Liver (tissue), 9 donors: Measurements from ENCODE around the gene CAMKMT. TPM values are rescaled to one million over a fixed set of nuclear protein-coding genes. Genes with fewer than 3 reads are reported as not detected.

ENCODE experiments used
- DNase-seq: peaks from one replicate; pipeline ENCODE4 v3.0.0-alpha.2; 2017; ENCODE audit warnings: low spot score
- H3K27ac ChIP-seq, 2 donors: one replicate each; pipeline ENCODE4 v1.7.0; 2013; ENCODE audit warnings: inconsistent platforms in 2 of 2, low read length in 2 of 2, control low read depth in 1 of 2, low read depth in 1 of 2, mild to moderate bottlenecking in 1 of 2
- H3K27me3 ChIP-seq, 4 donors: one replicate each; pipeline versions ENCODE4 v1.6.1 to v1.7.0; 2013; ENCODE audit warnings: low read length in 3 of 4, inconsistent platforms in 1 of 4, mild to moderate bottlenecking in 1 of 4, moderate library complexity in 1 of 4; ENCODE audit not compliant: control insufficient read depth in 4 of 4, insufficient read depth in 4 of 4
- H3K36me3 ChIP-seq, 4 donors: one replicate each; pipeline versions ENCODE4 v1.6.1 to v1.7.0; 2013; ENCODE audit warnings: low read length in 3 of 4, mild to moderate bottlenecking in 3 of 4, low read depth in 1 of 4, moderate library complexity in 1 of 4; ENCODE audit not compliant: control insufficient read depth in 4 of 4, insufficient read depth in 3 of 4
- H3K4me1 ChIP-seq, 4 donors: one replicate each; pipeline versions ENCODE4 v1.6.1 to v1.7.0; 2013; ENCODE audit warnings: low read length in 3 of 4, mild to moderate bottlenecking in 3 of 4, moderate library complexity in 1 of 4; ENCODE audit not compliant: control insufficient read depth in 4 of 4, insufficient read depth in 4 of 4
- H3K4me3 ChIP-seq, 3 donors: one replicate each; pipeline versions ENCODE4 v1.6.1 to v1.7.0; 2013; ENCODE audit warnings: low read length in 3 of 3, control low read depth in 1 of 3, low read depth in 1 of 3, mild to moderate bottlenecking in 1 of 3
- H3K9ac ChIP-seq, 2 donors: one replicate each; pipeline ENCODE4 v1.7.0; 2013; ENCODE audit warnings: low read length in 2 of 2, mild to moderate bottlenecking in 2 of 2, moderate library complexity in 2 of 2, control low read depth in 1 of 2, low read depth in 1 of 2
- H3K9me3 ChIP-seq, 4 donors: one replicate each; pipeline versions ENCODE4 v1.6.1 to v1.7.0; 2013; ENCODE audit warnings: low read length in 3 of 4; ENCODE audit not compliant: control insufficient read depth in 4 of 4
- ATF3 ChIP-seq: IDR thresholded peaks from 2 replicates; pipeline ENCODE4 v1.6.1; 2016; ENCODE audit warnings: antibody characterized with exemption
- CTCF ChIP-seq: fragments of 150-350 bp; IDR thresholded peaks from 2 replicates; pipeline ENCODE4 v1.5.1; 2017; ENCODE audit warnings: improper control_type of control experiment, low read depth, low read length; ENCODE audit not compliant: missing input control
- EGR1 ChIP-seq, 2 donors: IDR thresholded peaks; 2 replicates each; pipeline ENCODE4 v1.6.1; 2016 to 2018; ENCODE audit warnings: antibody characterized with exemption in 2 of 2, low read depth in 2 of 2
- FOXA1 ChIP-seq: IDR thresholded peaks from 2 replicates; pipeline ENCODE4 v1.6.1; 2016; ENCODE audit warnings: antibody characterized with exemption
- FOXA2 ChIP-seq: IDR thresholded peaks from 2 replicates; pipeline ENCODE4 v1.6.1; 2016; ENCODE audit warnings: antibody characterized with exemption
- GABPA ChIP-seq, 2 donors: IDR thresholded peaks in 1 of 2; conservative IDR thresholded peaks in 1 of 2; 2 replicates each; pipeline ENCODE4 v1.6.1; 2016; ENCODE audit warnings: antibody characterized with exemption in 2 of 2, mild to moderate bottlenecking in 1 of 2, moderate library complexity in 1 of 2
- HNF4A ChIP-seq, 2 donors: conservative IDR thresholded peaks; 2 replicates each; pipeline ENCODE4 v1.6.1; 2016; ENCODE audit warnings: antibody characterized with exemption in 2 of 2, mild to moderate bottlenecking in 2 of 2
- HNF4G ChIP-seq: IDR thresholded peaks from 2 replicates; pipeline ENCODE4 v1.6.1; 2016; ENCODE audit warnings: antibody characterized with exemption
- JUND ChIP-seq, 2 donors: IDR thresholded peaks; 2 replicates each; pipeline ENCODE4 v1.6.1; 2016; ENCODE audit warnings: antibody characterized with exemption in 2 of 2
- MAX ChIP-seq: IDR thresholded peaks from 2 replicates; pipeline ENCODE4 v1.6.1; 2016; ENCODE audit warnings: antibody characterized with exemption
- NR2F2 ChIP-seq: IDR thresholded peaks from 2 replicates; pipeline ENCODE4 v1.6.1; 2016; ENCODE audit warnings: antibody characterized with exemption
- RAD21 ChIP-seq, 2 donors: IDR thresholded peaks; 2 replicates each; pipeline ENCODE4 v1.6.1; 2016; ENCODE audit warnings: antibody characterized with exemption in 2 of 2, mild to moderate bottlenecking in 2 of 2
- REST ChIP-seq: IDR thresholded peaks from 2 replicates; pipeline ENCODE4 v1.6.1; 2016; ENCODE audit warnings: antibody characterized with exemption, mild to moderate bottlenecking
- RXRA ChIP-seq, 2 donors: IDR thresholded peaks; 2 replicates each; pipeline ENCODE4 v1.6.1; 2017 to 2018; ENCODE audit warnings: antibody characterized with exemption in 2 of 2, mild to moderate bottlenecking in 1 of 2
- SP1 ChIP-seq: IDR thresholded peaks from 2 replicates; pipeline ENCODE4 v1.6.1; 2018; ENCODE audit warnings: antibody characterized with exemption, mild to moderate bottlenecking
- TAF1 ChIP-seq: conservative IDR thresholded peaks from 2 replicates; pipeline ENCODE4 v1.6.1; 2016; ENCODE audit warnings: antibody characterized with exemption, mild to moderate bottlenecking
- YY1 ChIP-seq: IDR thresholded peaks from 2 replicates; pipeline ENCODE4 v1.6.1; 2016; ENCODE audit warnings: antibody characterized with exemption, mild to moderate bottlenecking
- ZBTB33 ChIP-seq: IDR thresholded peaks from 2 replicates; pipeline ENCODE4 v1.6.1; 2016; ENCODE audit warnings: antibody characterized with exemption
- WGBS: extraction: QIAGEN DNeasy Blood & Tissue Kit; methylation state at CpG from one replicate; pipeline ENCODE4 v1.1.7; 2013; 5-methylcytosine and 5-hydroxymethylcytosine counted together
- polyA plus RNA-seq, 2 donors: library from polyadenylated mRNA; stranded (reverse) in 1 of 2; unstranded in 1 of 2; fragments of 200-250 nt in 1 of 2; fragments of >200 nt in 1 of 2; fragmentation: Nextera tagmentation in 1 of 2; extraction: Ambion mirVana in 1 of 2; gene quantifications; one replicate each; pipeline versions ENCODE4 v1.2.1 to v1.2.3, GENCODE V29; 2013 to 2015
- total RNA-seq, 2 donors: library from RNA; depleted of rRNA; stranded (reverse); fragments of >200 nt; gene quantifications; one replicate each; pipeline ENCODE4 v1.2.3, GENCODE V29; 2014
- donor health status: healthy.
- donor health status: healthy.
- donor health status: healthy.
- donor health status: healthy.
- donor health status: healthy.

CAMKMT gene
- total and polyA plus RNA-seq, 4 donors = 1.5 to 12.7 (median 7.1) TPM

GRCh38 chr2:44676379-44676778 lies 314.6 kb downstream of the CAMKMT start:
- TF ChIP-seq GABPA (IDR thresholded peaks at IDR 0.05 in 1 of 2, conservative IDR thresholded peaks at IDR 0.05 in 1 of 2) = no peak
- TF ChIP-seq REST = no peak
- H3K9me3 ChIP-seq = no peaks in the 10 kb centered on the region
- 93% methylated on average over 3 of the region's 3 CpGs for whole genome bisulfite sequencing
- H3K9ac ChIP-seq = no peak overlapping the region
- no peaks in the 10 kb centered on the region for H3K27me3 ChIP-seq
- H3K4me1 ChIP-seq = no peaks in the 10 kb centered on the region
- H3K27ac ChIP-seq = no peak overlapping the region
- DNase-seq = no peak
- no peaks in the 10 kb centered on the region for H3K36me3 ChIP-seq
- no peak overlapping the region for H3K4me3 ChIP-seq

- no peak for DNase-seq
- no peak overlapping the region for H3K9ac ChIP-seq
- 93% methylated on average over 4 of the region's 4 CpGs for WGBS
- H3K4me3 ChIP-seq = no peak overlapping the region
- H3K9me3 ChIP-seq = no peaks in the 10 kb centered on the region
- no peaks in the 10 kb centered on the region for H3K4me1 ChIP-seq
- TF ChIP-seq HNF4A (conservative IDR thresholded peaks at IDR 0.05) = no peak
- TF ChIP-seq EGR1 (IDR thresholded peaks at IDR 0.05; ENCODE audit: low read depth in 2 of 2) = no peak
- no peak for TF ChIP-seq ATF3
- no peak for TF ChIP-seq ZBTB33
- TF ChIP-seq REST = no peak
- no peak for TF ChIP-seq MAX
- no peak for TF ChIP-seq RAD21 (IDR thresholded peaks at IDR 0.05)
- no peak for TF ChIP-seq FOXA1
- no peak for TF ChIP-seq TAF1
- no peak for TF ChIP-seq HNF4G
- TF ChIP-seq SP1 = no peak
- TF ChIP-seq GABPA (IDR thresholded peaks at IDR 0.05 in 1 of 2, conservative IDR thresholded peaks at IDR 0.05 in 1 of 2) = no peak
- no peak for TF ChIP-seq JUND (IDR thresholded peaks at IDR 0.05)
- TF ChIP-seq FOXA2 = no peak
- no peak for TF ChIP-seq RXRA (IDR thresholded peaks at IDR 0.05)
- no peak for TF ChIP-seq CTCF
- TF ChIP-seq YY1 = no peak
- TF ChIP-seq NR2F2 = no peak
- no peak overlapping the region for H3K27ac ChIP-seq
- no peaks in the 10 kb centered on the region for H3K36me3 ChIP-seq
- H3K27me3 ChIP-seq = no peaks in the 10 kb centered on the region
These were observed 317.8 kb downstream of the CAMKMT start for GRCh38 chr2:44679584-44679983.
